Keratinocyte (primary cell): ENCODE results near the gene PRR27. TPM values are rescaled to one million over a fixed set of nuclear protein-coding genes. Genes with fewer than 3 reads are reported as not detected.

Source experiments
- DNase-seq: peaks from one replicate; pipeline ENCODE4 v3.0.0-alpha.2; 2011; ENCODE audit warnings: low read depth, missing footprints, low spot score
- FAIRE-seq: peaks from 2 replicates; lab custom pipeline; 2011; peaks lifted over from hg19 to GRCh38; lab: Jason Lieb, UNC
- H2AFZ ChIP-seq: 2 replicates; pipeline ENCODE4 v1.6.0; 2012; ENCODE audit warnings: low read length, control low read depth, inconsistent platforms; ENCODE audit not compliant: control insufficient read depth
- H3K27ac ChIP-seq: 2 replicates; pipeline ENCODE4 v1.5.1; 2011; ENCODE audit warnings: low read length; ENCODE audit not compliant: control insufficient read depth, insufficient read depth
- H3K27me3 ChIP-seq: 3 replicates; pipeline ENCODE4 v1.6.0; 2011; ENCODE audit warnings: low read length; ENCODE audit not compliant: control insufficient read depth, insufficient read depth; ENCODE audit errors: extremely low read depth
- H3K36me3 ChIP-seq, 2 experiments: 2 replicates in 1 of 2; 3 replicates in 1 of 2; pipeline ENCODE4 v1.5.1; 2011; ENCODE audit warnings: low read length in 2 of 2, mild to moderate bottlenecking in 1 of 2; ENCODE audit not compliant: control insufficient read depth in 2 of 2, insufficient read depth in 2 of 2; ENCODE audit errors: extremely low read depth in 1 of 2
- H3K4me1 ChIP-seq: 3 replicates; pipeline ENCODE4 v1.5.1; 2011; ENCODE audit warnings: low read length; ENCODE audit not compliant: control insufficient read depth, insufficient read depth; ENCODE audit errors: extremely low read depth
- H3K4me2 ChIP-seq: 3 replicates; pipeline ENCODE4 v1.6.0; 2011; ENCODE audit warnings: low read depth, low read length; ENCODE audit not compliant: control insufficient read depth, insufficient read depth; ENCODE audit errors: extremely low read depth
- H3K4me3 ChIP-seq, 3 experiments: fragments of 200-600 bp in 1 of 3; sonication (generic) in 1 of 3; 2 replicates in 2 of 3; 3 replicates in 1 of 3; pipeline ENCODE4 v1.5.1; 2011 to 2016; ENCODE audit warnings: low read length in 3 of 3, mild to moderate bottlenecking in 3 of 3, control low read depth in 2 of 3, inconsistent platforms in 1 of 3, low read depth in 1 of 3, mixed read lengths in 1 of 3, mixed run types in 1 of 3, moderate library complexity in 1 of 3; ENCODE audit not compliant: control insufficient read depth in 2 of 3, insufficient read depth in 2 of 3; ENCODE audit errors: extremely low read depth in 1 of 3
- H3K79me2 ChIP-seq: 2 replicates; pipeline ENCODE4 v1.6.0; 2012; ENCODE audit warnings: low read length; ENCODE audit not compliant: control insufficient read depth, insufficient read depth
- H3K9ac ChIP-seq: 3 replicates; pipeline ENCODE4 v1.6.0; 2011; ENCODE audit warnings: low read length; ENCODE audit not compliant: control insufficient read depth, insufficient read depth; ENCODE audit errors: extremely low read depth
- H3K9me1 ChIP-seq: 3 replicates; pipeline ENCODE4 v1.6.0; 2011; ENCODE audit warnings: low read length; ENCODE audit not compliant: control insufficient read depth, insufficient read depth; ENCODE audit errors: extremely low read depth
- H3K9me3 ChIP-seq: 2 replicates; pipeline ENCODE4 v1.5.1; 2012; ENCODE audit warnings: low read depth, low read length; ENCODE audit not compliant: control insufficient read depth
- H4K20me1 ChIP-seq: 3 replicates; pipeline ENCODE4 v1.6.0; 2011; ENCODE audit warnings: low read length; ENCODE audit not compliant: control insufficient read depth, insufficient read depth; ENCODE audit errors: extremely low read depth
- EZH2 ChIP-seq: IDR thresholded peaks from one replicate; pipeline ENCODE4 v1.6.1; 2012; ENCODE audit warnings: inconsistent platforms, mild to moderate bottlenecking, low read length, moderate library complexity
- dilution Hi-C: fragments of 300-500 bp; cut with MboI; formaldehyde crosslinking; loops from one replicate; pipeline ENCODE4 v1.7.0; 2020; ENCODE audit warnings: low sequenced_read_pairs; ENCODE audit not compliant: extremely low pct_ligation_motif_present
- polyA plus RNA-seq, 5 experiments: library from polyadenylated mRNA; depleted of rRNA in 3 of 5; stranded (reverse) in 3 of 5; stranded (forward) in 1 of 5; unstranded in 1 of 5; fragments of >200 nt; gene quantifications; 1 replicate in 1 of 5; 2 replicates in 3 of 5; 3 replicates in 1 of 5; pipeline versions ENCODE4 v1.2.1 to v1.2.3, GENCODE V29; 2011 to 2012; ENCODE audit warnings: missing spikeins in 2 of 5, low read depth in 1 of 5, low replicate concordance in 1 of 5
- TF ChIP-seq, protein P1 (sequence below), 3 experiments: IDR thresholded peaks in 1 of 3; conservative IDR thresholded peaks in 1 of 3; optimal IDR thresholded peaks in 1 of 3; 2 replicates in 2 of 3; 3 replicates in 1 of 3; pipeline versions ENCODE3 to v1.5.1; 2011; ENCODE audit warnings: low read length in 3 of 3, mild to moderate bottlenecking in 3 of 3, moderate library complexity in 2 of 3, control low read depth in 1 of 3, inconsistent platforms in 1 of 3; ENCODE audit not compliant: insufficient read depth in 2 of 3; ENCODE audit errors: extremely low read depth in 1 of 3

Gene PRR27
- polyA plus RNA-seq, 1 donor (not counting 4 experiments of a cell fraction or from before 2014, with no cell fraction given): not detected

DNA sequence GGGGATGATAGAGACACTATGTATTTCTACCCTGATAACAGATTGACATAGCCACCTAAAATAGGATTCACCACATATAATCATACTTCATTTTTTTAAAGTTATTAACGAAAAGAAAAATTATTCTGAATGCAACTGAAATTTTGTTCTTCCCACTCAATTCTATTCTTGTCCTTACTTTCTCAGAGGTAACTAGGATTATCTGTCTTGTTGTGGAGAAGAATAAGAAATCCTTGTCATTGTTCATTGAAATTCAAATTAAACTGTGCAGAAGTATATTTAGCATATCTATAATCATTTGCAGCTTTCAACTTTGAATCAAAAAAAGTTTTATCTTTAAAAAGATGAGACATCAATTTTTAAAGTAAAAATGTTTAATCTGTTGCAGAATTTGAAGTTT is 40.4 kb upstream of the PRR27 start:
- no peak overlapping the region for H3K4me2 ChIP-seq
- H4K20me1 ChIP-seq: no peaks in the 10 kb centered on the region
- H3K4me1 ChIP-seq: no peaks in the 10 kb centered on the region
- H3K9ac ChIP-seq: no peak overlapping the region
- dilution Hi-C loops: no loop called here
- H3K9me3 ChIP-seq: no peaks in the 10 kb centered on the region
- H2AFZ ChIP-seq: no peak overlapping the region
- no peak overlapping the region for H3K27ac ChIP-seq
- DNase-seq (no peak), FAIRE-seq (no peak)
- no peaks in the 10 kb centered on the region for H3K27me3 ChIP-seq
- no peaks in the 10 kb centered on the region for H3K9me1 ChIP-seq
- H3K4me3 ChIP-seq: no peak overlapping the region
- TF ChIP-seq EZH2: no peak
- TF ChIP-seq, protein P1, sequence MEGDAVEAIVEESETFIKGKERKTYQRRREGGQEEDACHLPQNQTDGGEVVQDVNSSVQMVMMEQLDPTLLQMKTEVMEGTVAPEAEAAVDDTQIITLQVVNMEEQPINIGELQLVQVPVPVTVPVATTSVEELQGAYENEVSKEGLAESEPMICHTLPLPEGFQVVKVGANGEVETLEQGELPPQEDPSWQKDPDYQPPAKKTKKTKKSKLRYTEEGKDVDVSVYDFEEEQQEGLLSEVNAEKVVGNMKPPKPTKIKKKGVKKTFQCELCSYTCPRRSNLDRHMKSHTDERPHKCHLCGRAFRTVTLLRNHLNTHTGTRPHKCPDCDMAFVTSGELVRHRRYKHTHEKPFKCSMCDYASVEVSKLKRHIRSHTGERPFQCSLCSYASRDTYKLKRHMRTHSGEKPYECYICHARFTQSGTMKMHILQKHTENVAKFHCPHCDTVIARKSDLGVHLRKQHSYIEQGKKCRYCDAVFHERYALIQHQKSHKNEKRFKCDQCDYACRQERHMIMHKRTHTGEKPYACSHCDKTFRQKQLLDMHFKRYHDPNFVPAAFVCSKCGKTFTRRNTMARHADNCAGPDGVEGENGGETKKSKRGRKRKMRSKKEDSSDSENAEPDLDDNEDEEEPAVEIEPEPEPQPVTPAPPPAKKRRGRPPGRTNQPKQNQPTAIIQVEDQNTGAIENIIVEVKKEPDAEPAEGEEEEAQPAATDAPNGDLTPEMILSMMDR (optimal IDR thresholded peaks at IDR 0.05 in 1 of 3, IDR thresholded peaks at IDR 0.05 in 1 of 3, conservative IDR thresholded peaks at IDR 0.05 in 1 of 3; ENCODE audit: extremely low read depth in 1 of 3, insufficient read depth in 2 of 3, low read length in 3 of 3): no peak
- no peaks in the 10 kb centered on the region for H3K36me3 ChIP-seq
- H3K79me2 ChIP-seq: no peaks in the 10 kb centered on the region

DNA sequence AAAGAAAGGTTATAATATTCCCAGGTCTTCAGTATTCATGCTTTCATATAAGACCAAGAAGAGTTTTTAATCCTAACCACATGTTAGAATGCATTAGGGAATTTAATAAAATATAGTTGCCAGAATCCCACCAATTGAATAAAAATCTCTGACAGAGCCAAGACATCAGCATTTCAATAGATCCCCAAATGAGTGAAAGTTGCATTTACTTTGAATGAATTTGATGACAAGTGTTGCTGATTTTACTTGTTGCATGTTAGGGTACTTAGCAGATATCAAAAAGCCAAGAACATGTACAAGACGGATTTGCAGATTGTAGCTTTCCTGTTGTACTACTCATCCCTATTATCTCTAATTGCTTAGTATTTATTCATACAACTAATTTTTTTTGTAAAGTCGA is 39.9 kb upstream of the PRR27 start:
- H3K4me1 ChIP-seq: no peaks in the 10 kb centered on the region
- no peaks in the 10 kb centered on the region for H3K27me3 ChIP-seq
- H3K4me3 ChIP-seq: no peak overlapping the region
- H4K20me1 ChIP-seq: no peaks in the 10 kb centered on the region
- no peaks in the 10 kb centered on the region for H3K79me2 ChIP-seq
- H2AFZ ChIP-seq: no peak overlapping the region
- H3K9ac ChIP-seq: no peak overlapping the region
- no peak overlapping the region for H3K27ac ChIP-seq
- no peaks in the 10 kb centered on the region for H3K36me3 ChIP-seq
- DNase-seq: no peak
- no peak overlapping the region for H3K4me2 ChIP-seq
- H3K9me3 ChIP-seq: no peaks in the 10 kb centered on the region
- no peak for TF ChIP-seq EZH2
- TF ChIP-seq, protein P1 (optimal IDR thresholded peaks at IDR 0.05 in 1 of 3, IDR thresholded peaks at IDR 0.05 in 1 of 3, conservative IDR thresholded peaks at IDR 0.05 in 1 of 3; ENCODE audit: extremely low read depth in 1 of 3, insufficient read depth in 2 of 3, low read length in 3 of 3): no peak
- no peak for FAIRE-seq
- dilution Hi-C loops: no loop called here
- no peaks in the 10 kb centered on the region for H3K9me1 ChIP-seq
